DND-41 (cell line): ENCODE results near the gene OLFML1.

ENCODE experiments used
- CTCF ChIP-seq: IDR thresholded peaks from 2 replicates; pipeline ENCODE4 v1.5.1; 2012; ENCODE audit warnings: borderline replicate concordance, low read length, moderate library complexity, mild to moderate bottlenecking; ENCODE audit not compliant: poor library complexity, severe bottlenecking; ENCODE audit errors: extremely low read depth
- EZH2 ChIP-seq: IDR thresholded peaks from 3 replicates; pipeline ENCODE4 v1.6.1; 2012; ENCODE audit warnings: borderline replicate concordance, low read depth, mild to moderate bottlenecking, moderate library complexity, low read length, inconsistent platforms; ENCODE audit not compliant: severe bottlenecking

GRCh38 chr11:7544021-7544420 is 58.7 kb downstream of the OLFML1 start:
- no peak for TF ChIP-seq CTCF
- TF ChIP-seq EZH2 = no peak
